C4-2B (cell line): ENCODE measurements around the gene RNF8.
"Not testable (repeated sequence)": the region's sequence is repeated elsewhere in the genome, so short reads cannot be mapped to it uniquely, and the experiment has no call there.

Source experiments
- H3K27ac ChIP-seq: fragments of 450-650 bp; 2 replicates; pipeline ENCODE4 v1.5.1; 2017
- CTCF ChIP-seq: fragments of 450-650 bp; conservative IDR thresholded peaks from 2 replicates; pipeline ENCODE4 v1.5.1; 2017; ENCODE audit warnings: mild to moderate bottlenecking
- ZFX ChIP-seq: fragments of 450-650 bp; IDR thresholded peaks from 2 replicates; pipeline ENCODE4 v1.6.1; 2017

Gene RNF8

GRCh38 chr6:37324131-37325033, 29.4 kb upstream of the RNF8 start:
- H3K27ac ChIP-seq: no peak overlapping the region
- TF ChIP-seq CTCF: no peak
- TF ChIP-seq ZFX: no peak

GRCh38 chr6:37330345-37330744, 23.4 kb upstream of the RNF8 start:
- H3K27ac ChIP-seq: not testable (repeated sequence)

- TF ChIP-seq CTCF (no peak), ZFX (no peak)
- no peak overlapping the region for H3K27ac ChIP-seq
These were observed 22.7 kb upstream of the RNF8 start for GRCh38 chr6:37331047-37331446.

- TF ChIP-seq ZFX (no peak), CTCF (no peak)
- H3K27ac ChIP-seq: no peak overlapping the region
These were observed 20.9 kb upstream of the RNF8 start for GRCh38 chr6:37332894-37333293.

- TF ChIP-seq ZFX (no peak), CTCF (no peak)
- no peak overlapping the region for H3K27ac ChIP-seq
These were observed 19.7 kb upstream of the RNF8 start for GRCh38 chr6:37334047-37334446.

GRCh38 chr6:37338317-37338716, 15.5 kb upstream of the RNF8 start:
- H3K27ac ChIP-seq: not testable (repeated sequence)

GRCh38 chr6:37338745-37339255, 15.0 kb upstream of the RNF8 start:
- H3K27ac ChIP-seq: peak overlapping the region; percentile 37
- TF ChIP-seq ZFX: no peak
- TF ChIP-seq CTCF: no peak

- no peak overlapping the region for H3K27ac ChIP-seq
- TF ChIP-seq CTCF: no peak
These were observed 13.8 kb upstream of the RNF8 start for GRCh38 chr6:37339741-37340638.
